AG04450 (cell line): ENCODE results near the gene SEPTIN8. TPM values are rescaled to one million over a fixed set of nuclear protein-coding genes. Genes with fewer than 3 reads are reported as not detected.

Experiments used
- CTCF ChIA-PET: fragments of 300-600, 350-600 bp; formaldehyde crosslinking; extraction: SDS; loops from one replicate; lab custom pipeline; 2022; ENCODE audit warnings: antibody characterized with exemption, inconsistent platforms; lab: Charles Lee
- POLR2A ChIA-PET: fragments of 350-600 bp; formaldehyde crosslinking; extraction: SDS; loops from one replicate; lab custom pipeline; 2021; ENCODE audit warnings: antibody characterized with exemption, inconsistent platforms; lab: Yijun Ruan, JAX
- DNase-seq: peaks from one replicate; pipeline ENCODE4 v3.0.0-alpha.2; 2011; ENCODE audit warnings: low read depth, low spot score
- H3K27ac ChIP-seq: one replicate; pipeline ENCODE4 v1.5.1; 2012; ENCODE audit warnings: low read depth, low read length, control low read depth
- H3K27me3 ChIP-seq: one replicate; pipeline ENCODE4 v1.6.0; 2012; ENCODE audit warnings: low read length; ENCODE audit not compliant: control insufficient read depth, insufficient read depth
- H3K4me3 ChIP-seq: 2 replicates; pipeline ENCODE4 v1.5.1; 2011; ENCODE audit warnings: mild to moderate bottlenecking, low read depth, low read length, control low read depth
- H3K9me3 ChIP-seq: 2 replicates; pipeline ENCODE4 v1.5.1; 2012; ENCODE audit warnings: low read length; ENCODE audit not compliant: control insufficient read depth, insufficient read depth
- CTCF ChIP-seq: IDR thresholded peaks from 2 replicates; pipeline ENCODE4 v1.5.1; 2011; ENCODE audit warnings: low read depth, low read length, control low read depth, inconsistent platforms
- polyA plus RNA-seq: library from polyadenylated mRNA; depleted of rRNA; stranded (reverse); fragments of >200 nt; gene quantifications from 2 replicates; pipeline ENCODE4 v1.2.3, GENCODE V29; 2011

Gene SEPTIN8
- polyA plus RNA-seq, 1 experiment = 62.4 TPM

GRCh38 chr5:132765311-132766019, 11.6 kb downstream of the SEPTIN8 start:
- Histone ChIP-seq H3K27me3 (no peaks in the 10 kb centered on the region), H3K4me3 (no peak overlapping the region), H3K9me3 (no peaks in the 10 kb centered on the region), H3K27ac (peak overlapping the region; percentile 31)
- CTCF ChIA-PET = interaction anchor here (1.2 to 1.4 kb wide), 2 partner anchors 16 to 55 kb away, joined by 3 to 4 read pairs; no protein-coding TSS in a partner anchor
- no peak for DNase-seq
- no peak for TF ChIP-seq CTCF
- POLR2A ChIA-PET = interaction anchor here (0.6 kb wide), 1 partner anchor 168 kb away, joined by 6 read pairs; no protein-coding TSS in a partner anchor

- no peak overlapping the region for H3K4me3 ChIP-seq
- no peaks in the 10 kb centered on the region for H3K27me3 ChIP-seq
- no peak overlapping the region for H3K27ac ChIP-seq
- DNase-seq = no peak
- ChIA-PET CTCF (no interaction called here), POLR2A (no interaction called here)
- TF ChIP-seq CTCF = no peak
- no peaks in the 10 kb centered on the region for H3K9me3 ChIP-seq
Observed at GRCh38 chr5:132764671-132765238, 12.3 kb downstream of the SEPTIN8 start.

GRCh38 chr5:132764051-132764450, 13.0 kb downstream of the SEPTIN8 start:
- no peak for TF ChIP-seq CTCF
- CTCF ChIA-PET = no interaction called here

GRCh38 chr5:132763181-132764036, 13.6 kb downstream of the SEPTIN8 start:
- TF ChIP-seq CTCF = no peak
- Histone ChIP-seq H3K4me3 (no peak overlapping the region), H3K27me3 (no peaks in the 10 kb centered on the region), H3K9me3 (no peaks in the 10 kb centered on the region), H3K27ac (no peak overlapping the region)
- ChIA-PET CTCF (no interaction called here), POLR2A (no interaction called here)
- DNase-seq = no peak

More at GRCh38 chr5:132764051-132764450, 13.0 kb downstream of the SEPTIN8 start:
- POLR2A ChIA-PET = no interaction called here
- no peak for DNase-seq
- H3K27ac ChIP-seq = no peak overlapping the region
- no peaks in the 10 kb centered on the region for H3K27me3 ChIP-seq
- H3K4me3 ChIP-seq = no peak overlapping the region
- H3K9me3 ChIP-seq = no peaks in the 10 kb centered on the region
